ENCODE results near the gene PLTP. TPM values are rescaled to one million over a fixed set of nuclear protein-coding genes. Genes with fewer than 3 reads are reported as not detected.

Gene PLTP
- total and polyA plus RNA-seq, 2 of the 13 experiments (the other 11 are each of a cell fraction or from before 2014, with no cell fraction given), result 16.9 to 28.6 TPM

- no peak for TF ChIP-seq EZH2 (conservative IDR thresholded peaks at IDR 0.05; ENCODE audit: low read depth, low read length)
- no peak for TF ChIP-seq HOXA9 (CRISPR knock-in tag; IDR thresholded peaks at IDR 0.05; ENCODE audit: borderline replicate concordance)
- TF ChIP-seq ZNF646 (CRISPR knock-in tag; IDR thresholded peaks at IDR 0.05), result no peak
- no peak for TF ChIP-seq REST (IDR thresholded peaks at IDR 0.05; ENCODE audit: borderline replicate concordance in 1 of 2, low read depth in 1 of 2, low read length in 2 of 2)
- TF ChIP-seq GATAD2A (CRISPR knock-in tag; IDR thresholded peaks at IDR 0.05), result no peak
- no peak for TF ChIP-seq RXRA (CRISPR knock-in tag; IDR thresholded peaks at IDR 0.05)
- TF ChIP-seq MAFF (IDR thresholded peaks at IDR 0.05; ENCODE audit: low read depth, low read length), result no peak
- TF ChIP-seq ZNF501 (CRISPR knock-in tag; IDR thresholded peaks at IDR 0.05), result 0 out of 2 replicates have a peak, but pooled peaks have one; percentile 23
- 0 out of 2 replicates have a peak, but pooled peaks have one; percentile 12 for TF ChIP-seq ZBTB10 (CRISPR knock-in tag; IDR thresholded peaks at IDR 0.05; ENCODE audit: borderline replicate concordance)
- no peak for TF ChIP-seq ZNF614 (CRISPR knock-in tag; IDR thresholded peaks at IDR 0.05; ENCODE audit: borderline replicate concordance)
- no peak; the same call in 1 of the 2 replicates for TF ChIP-seq ZNF510 (CRISPR knock-in tag; IDR thresholded peaks at IDR 0.05; ENCODE audit: low read depth)
- 0 out of 2 replicates have a peak, but pooled peaks have one; percentile 9 for TF ChIP-seq ZNF124 (CRISPR knock-in tag; IDR thresholded peaks at IDR 0.05)
- TF ChIP-seq FOSL2 (CRISPR knock-in tag; IDR thresholded peaks at IDR 0.05), result no peak
- TF ChIP-seq HNRNPK (IDR thresholded peaks at IDR 0.05; ENCODE audit: low read depth, low read length, poor library complexity, severe bottlenecking), result no peak
- peak; percentile 86; the same call in 1 of the 2 replicates for TF ChIP-seq SIN3B (IDR thresholded peaks at IDR 0.05; ENCODE audit: low read length)
- peak; percentile 22; the same call in 1 of the 2 replicates for TF ChIP-seq ZSCAN29 (CRISPR knock-in tag; conservative IDR thresholded peaks at IDR 0.05)
- no peak for TF ChIP-seq ZNF569 (CRISPR knock-in tag; IDR thresholded peaks at IDR 0.05; ENCODE audit: borderline replicate concordance)
These were observed 23.6 kb upstream of the PLTP start (continued) for GRCh38 chr20:45935416-45936046.

All from HepG2 (cell line).